GM19372 (cell line): Measurements from ENCODE around the gene PSME1.
A peak's percentile ranks its signal among the peaks of the same experiment; 100 is the strongest.

Experiments used
- ATAC-seq: cut with Tn5 transposase; IDR thresholded peaks from one replicate; pipeline ENCODE4 v1.9.1; 2021; ENCODE audit warnings: mild to moderate bottlenecking, low read depth, moderate library complexity; ENCODE audit not compliant: unreplicated experiment

Gene PSME1

GRCh38 chr14:24164518-24164991 lies 28.6 kb downstream of the PSME1 start:
- ATAC-seq = no peak

- ATAC-seq = no peak
Measured at GRCh38 chr14:24165785-24166184, 29.8 kb downstream of the PSME1 start.

GRCh38 chr14:24167469-24168114 lies 31.6 kb downstream of the PSME1 start:
- no peak for ATAC-seq

- peak; percentile 70 for ATAC-seq
Measured at GRCh38 chr14:24171422-24172260, 35.6 kb downstream of the PSME1 start, which contains the start of gene REC8. TSS of gene REC8 (plus strand) at chr14:24172080. CDS start at chr14:24172553, 473 bp downstream.

GRCh38 chr14:24172261-24172860 lies 36.4 kb downstream of the PSME1 start:
- peak; percentile 17 for ATAC-seq

GRCh38 chr14:24172871-24173281 lies 36.9 kb downstream of the PSME1 start:
- ATAC-seq = no peak

- ATAC-seq = no peak
Measured at GRCh38 chr14:24176599-24176998, 40.6 kb downstream of the PSME1 start.

GRCh38 chr14:24177041-24177825 lies 41.2 kb downstream of the PSME1 start:
- ATAC-seq = no peak

GRCh38 chr14:24177891-24178290 lies 41.9 kb downstream of the PSME1 start:
- ATAC-seq = no peak

- ATAC-seq = no peak
Measured at GRCh38 chr14:24178399-24179178, 42.6 kb downstream of the PSME1 start.

GRCh38 chr14:24179294-24179960 lies 43.4 kb downstream of the PSME1 start:
- no peak for ATAC-seq

GRCh38 chr14:24179961-24180796 lies 44.2 kb downstream of the PSME1 start:
- no peak for ATAC-seq

GRCh38 chr14:24181371-24182077 lies 45.5 kb downstream of the PSME1 start:
- ATAC-seq = no peak

GRCh38 chr14:24182110-24182882 lies 46.3 kb downstream of the PSME1 start:
- no peak for ATAC-seq

GRCh38 chr14:24183014-24183481 lies 47.1 kb downstream of the PSME1 start:
- ATAC-seq = no peak

GRCh38 chr14:24184104-24184970 lies 48.3 kb downstream of the PSME1 start:
- no peak for ATAC-seq
